Epithelial cell of proximal tubule (primary cell): ENCODE data around the gene WDFY2. TPM values are rescaled to one million over a fixed set of nuclear protein-coding genes. Genes with fewer than 3 reads are reported as not detected.

ENCODE experiments used
- DNase-seq: peaks from one replicate; pipeline ENCODE4 v3.0.0-alpha.2; 2011; ENCODE audit warnings: low read depth
- H3K4me3 ChIP-seq: 2 replicates; pipeline ENCODE4 v1.5.1; 2011; ENCODE audit warnings: low read depth, mild to moderate bottlenecking, low read length
- CTCF ChIP-seq: conservative IDR thresholded peaks from 2 replicates; pipeline ENCODE4 v1.5.1; 2012; ENCODE audit warnings: low read depth, mild to moderate bottlenecking, low read length
- total RNA-seq: library from RNA; depleted of rRNA; stranded (reverse); fragments of >200 nt; gene quantifications from 2 replicates; pipeline ENCODE4 v1.2.3, GENCODE V29; 2015

WDFY2 gene
- total RNA-seq, 1 donor from 2014 or later: 5.1 TPM

GRCh38 chr13:51771418-51772104 is 187.3 kb downstream of the WDFY2 start:
- no peak for TF ChIP-seq CTCF

GRCh38 chr13:51772105-51772455 is 187.8 kb downstream of the WDFY2 start:
- TF ChIP-seq CTCF: no peak
- no peak for DNase-seq
- no peak overlapping the region for H3K4me3 ChIP-seq

More at GRCh38 chr13:51771418-51772104, 187.3 kb downstream of the WDFY2 start:
- no peak overlapping the region for H3K4me3 ChIP-seq
- no peak for DNase-seq

GRCh38 chr13:51772781-51773180 is 188.5 kb downstream of the WDFY2 start:
- no peak overlapping the region for H3K4me3 ChIP-seq
- no peak for DNase-seq
- TF ChIP-seq CTCF: no peak

- H3K4me3 ChIP-seq: no peak overlapping the region
- no peak for TF ChIP-seq CTCF
- no peak for DNase-seq
These were observed 189.3 kb downstream of the WDFY2 start for GRCh38 chr13:51773515-51773914.

GRCh38 chr13:51776179-51776578 is 191.9 kb downstream of the WDFY2 start:
- H3K4me3 ChIP-seq: no peak overlapping the region
- DNase-seq: no peak
- TF ChIP-seq CTCF: no peak

GRCh38 chr13:51777921-51778320 is 193.7 kb downstream of the WDFY2 start:
- no peak for DNase-seq
- H3K4me3 ChIP-seq: no peak overlapping the region
- TF ChIP-seq CTCF: no peak

GRCh38 chr13:51778392-51778791 is 194.1 kb downstream of the WDFY2 start:
- TF ChIP-seq CTCF: no peak
- no peak for DNase-seq
- no peak overlapping the region for H3K4me3 ChIP-seq
